H9 (cell line): Measurements from ENCODE around the gene KCND1. TPM values are rescaled to one million over a fixed set of nuclear protein-coding genes. Genes with fewer than 3 reads are reported as not detected.

ENCODE experiments used
- DNase-seq: peaks from one replicate; pipeline ENCODE4 v3.0.0-alpha.2; 2017
- H2AFZ ChIP-seq: one replicate; pipeline ENCODE4 v1.6.1; 2013; ENCODE audit warnings: mild to moderate bottlenecking, low read length, control low read depth, moderate library complexity
- H2AK5ac ChIP-seq: 2 replicates; pipeline ENCODE4 v1.6.1; 2013; ENCODE audit warnings: low read length, control low read depth, mixed read lengths; ENCODE audit not compliant: insufficient read length
- H2BK120ac ChIP-seq: one replicate; pipeline ENCODE4 v1.6.1; 2013; ENCODE audit warnings: low read depth, mild to moderate bottlenecking, low read length, control low read depth, inconsistent platforms; ENCODE audit not compliant: poor library complexity, severe bottlenecking
- H2BK12ac ChIP-seq: 2 replicates; pipeline ENCODE4 v1.6.1; 2013; ENCODE audit warnings: low read length, control low read depth, mixed read lengths, low read depth; ENCODE audit not compliant: insufficient read length
- H2BK15ac ChIP-seq: 2 replicates; pipeline ENCODE4 v1.6.1; 2013; ENCODE audit warnings: low read depth, low read length, control low read depth
- H2BK20ac ChIP-seq: one replicate; pipeline ENCODE4 v1.6.1; 2013; ENCODE audit warnings: low read depth, mild to moderate bottlenecking, low read length, control low read depth, inconsistent platforms; ENCODE audit not compliant: poor library complexity, severe bottlenecking
- H2BK5ac ChIP-seq: 2 replicates; pipeline ENCODE4 v1.6.1; 2013; ENCODE audit warnings: low read length, control low read depth, mixed read lengths; ENCODE audit not compliant: insufficient read length
- H3K14ac ChIP-seq: 2 replicates; pipeline ENCODE4 v1.6.1; 2013; ENCODE audit warnings: low read length, control low read depth; ENCODE audit not compliant: insufficient read depth
- H3K18ac ChIP-seq: 2 replicates; pipeline ENCODE4 v1.6.1; 2013; ENCODE audit warnings: low read depth, mild to moderate bottlenecking, mixed read lengths, low read length, control low read depth; ENCODE audit not compliant: insufficient read length
- H3K23ac ChIP-seq: 2 replicates; pipeline ENCODE4 v1.6.1; 2013; ENCODE audit warnings: low read length, control low read depth, mixed read lengths, low read depth; ENCODE audit not compliant: insufficient read length
- H3K23me2 ChIP-seq: 2 replicates; pipeline ENCODE4 v1.6.1; 2013; ENCODE audit warnings: low read depth, mild to moderate bottlenecking, mixed read lengths, low read length, control low read depth; ENCODE audit not compliant: insufficient read length, poor library complexity, severe bottlenecking
- H3K27ac ChIP-seq: 2 replicates; pipeline ENCODE4 v1.5.1; 2013; ENCODE audit warnings: low read length, control low read depth, mixed read lengths, low read depth; ENCODE audit not compliant: insufficient read length
- H3K27me3 ChIP-seq: 2 replicates; pipeline ENCODE4 v1.6.1; 2013; ENCODE audit warnings: low read length, control low read depth, inconsistent platforms; ENCODE audit not compliant: insufficient read depth
- H3K4ac ChIP-seq: 2 replicates; pipeline ENCODE4 v1.6.1; 2013; ENCODE audit warnings: low read depth, mild to moderate bottlenecking, control low read depth, inconsistent platforms, low read length, moderate library complexity
- H3K4me1 ChIP-seq: 2 replicates; pipeline ENCODE4 v1.6.1; 2013; ENCODE audit warnings: low read length, control low read depth, inconsistent platforms; ENCODE audit not compliant: insufficient read depth
- H3K4me2 ChIP-seq: 2 replicates; pipeline ENCODE4 v1.6.1; 2013; ENCODE audit warnings: low read length, control low read depth, mixed read lengths; ENCODE audit not compliant: insufficient read length, insufficient read depth
- H3K56ac ChIP-seq: 2 replicates; pipeline ENCODE4 v1.6.1; 2013; ENCODE audit warnings: low read depth, mild to moderate bottlenecking, mixed read lengths, low read length, control low read depth; ENCODE audit not compliant: insufficient read length
- H3K79me1 ChIP-seq: 2 replicates; pipeline ENCODE4 v1.6.1; 2013; ENCODE audit warnings: low read depth, mild to moderate bottlenecking, moderate library complexity, low read length, control low read depth, inconsistent platforms; ENCODE audit not compliant: insufficient read depth, poor library complexity, severe bottlenecking
- H3K79me2 ChIP-seq: 2 replicates; pipeline ENCODE4 v1.6.1; 2013; ENCODE audit warnings: low read length, control low read depth, inconsistent platforms; ENCODE audit not compliant: insufficient read depth
- H3K9ac ChIP-seq: 2 replicates; pipeline ENCODE4 v1.6.1; 2013; ENCODE audit warnings: low read length, control low read depth, mixed read lengths; ENCODE audit not compliant: insufficient read length; ENCODE audit errors: extremely low read depth
- H3K9me3 ChIP-seq: one replicate; pipeline ENCODE4 v1.6.1; 2013; ENCODE audit warnings: low read depth, low read length, inconsistent platforms; ENCODE audit not compliant: control insufficient read depth
- H3T11ph ChIP-seq: one replicate; pipeline ENCODE4 v1.6.1; 2013; ENCODE audit warnings: mild to moderate bottlenecking, low read length, control low read depth, inconsistent platforms
- H4K20me1 ChIP-seq: one replicate; pipeline ENCODE4 v1.6.1; 2013; ENCODE audit not compliant: control insufficient read depth, insufficient read length, insufficient read depth
- H4K5ac ChIP-seq: 2 replicates; pipeline ENCODE4 v1.6.1; 2013; ENCODE audit warnings: low read depth, mild to moderate bottlenecking, mixed read lengths, low read length, control low read depth; ENCODE audit not compliant: insufficient read length
- H4K8ac ChIP-seq: replicated peaks from 2 replicates; pipeline ENCODE4 v1.6.1; 2013; ENCODE audit warnings: low read length, control low read depth, mixed read lengths, low read depth; ENCODE audit not compliant: insufficient read length
- H4K91ac ChIP-seq: 2 replicates; pipeline ENCODE4 v1.6.1; 2013; ENCODE audit warnings: low read depth, mild to moderate bottlenecking, moderate library complexity, mixed read lengths, low read length, control low read depth; ENCODE audit not compliant: insufficient read length
- H3K27ac Mint-ChIP-seq, 3 experiments: 2 replicates in 2 of 3; 3 replicates in 1 of 3; pipeline ENCODE4 v1.8.0; 2020 to 2021; ENCODE audit warnings: mixed read lengths in 3 of 3, mild to moderate bottlenecking in 1 of 3, moderate library complexity in 1 of 3
- H3K27me3 Mint-ChIP-seq: 2 replicates; pipeline ENCODE4 v1.8.0; 2021; ENCODE audit warnings: low read depth, mild to moderate bottlenecking, moderate library complexity, mixed read lengths
- H3K36me3 Mint-ChIP-seq, 3 experiments: 2 replicates in 2 of 3; 3 replicates in 1 of 3; pipeline ENCODE4 v1.8.0; 2020 to 2021; ENCODE audit warnings: low read depth in 3 of 3, mixed read lengths in 3 of 3; ENCODE audit not compliant: insufficient read depth in 1 of 3
- H3K4me1 Mint-ChIP-seq, 2 experiments: 2 replicates each; pipeline ENCODE4 v1.8.0; 2020; ENCODE audit warnings: mixed read lengths in 2 of 2
- H3K4me3 Mint-ChIP-seq, 2 experiments: 2 replicates in 1 of 2; 3 replicates in 1 of 2; pipeline ENCODE4 v1.8.0; 2020 to 2021; ENCODE audit warnings: mild to moderate bottlenecking in 2 of 2, mixed read lengths in 2 of 2, moderate library complexity in 1 of 2
- H3K9me3 Mint-ChIP-seq, 2 experiments: 2 replicates in 1 of 2; 3 replicates in 1 of 2; pipeline ENCODE4 v1.8.0; 2020; ENCODE audit warnings: mild to moderate bottlenecking in 2 of 2, mixed read lengths in 2 of 2, moderate library complexity in 1 of 2
- WGBS: extraction: QIAGEN DNeasy Blood & Tissue Kit; methylation state at CpG from one replicate; pipeline ENCODE4 v1.1.7; 2013; ENCODE audit warnings: missing lambda C conversion rate, low lambda C conversion rate, mixed read lengths; ENCODE audit not compliant: insufficient read length; ENCODE audit errors: extremely low coverage; 5-methylcytosine and 5-hydroxymethylcytosine counted together
- total RNA-seq: library from RNA; stranded (reverse); gene quantifications from 2 replicates; pipeline ENCODE4 v1.2.1, GENCODE V29; 2021
- TF ChIP-seq, protein P1 (sequence below): fragments of 200-600 bp; sonication (generic); conservative IDR thresholded peaks from 3 replicates; pipeline ENCODE4 v1.8.0; 2021; ENCODE audit warnings: antibody characterized with exemption, mild to moderate bottlenecking

KCND1 gene
- total RNA-seq, 1 experiment from 2014 or later: 5.7 TPM

DNA sequence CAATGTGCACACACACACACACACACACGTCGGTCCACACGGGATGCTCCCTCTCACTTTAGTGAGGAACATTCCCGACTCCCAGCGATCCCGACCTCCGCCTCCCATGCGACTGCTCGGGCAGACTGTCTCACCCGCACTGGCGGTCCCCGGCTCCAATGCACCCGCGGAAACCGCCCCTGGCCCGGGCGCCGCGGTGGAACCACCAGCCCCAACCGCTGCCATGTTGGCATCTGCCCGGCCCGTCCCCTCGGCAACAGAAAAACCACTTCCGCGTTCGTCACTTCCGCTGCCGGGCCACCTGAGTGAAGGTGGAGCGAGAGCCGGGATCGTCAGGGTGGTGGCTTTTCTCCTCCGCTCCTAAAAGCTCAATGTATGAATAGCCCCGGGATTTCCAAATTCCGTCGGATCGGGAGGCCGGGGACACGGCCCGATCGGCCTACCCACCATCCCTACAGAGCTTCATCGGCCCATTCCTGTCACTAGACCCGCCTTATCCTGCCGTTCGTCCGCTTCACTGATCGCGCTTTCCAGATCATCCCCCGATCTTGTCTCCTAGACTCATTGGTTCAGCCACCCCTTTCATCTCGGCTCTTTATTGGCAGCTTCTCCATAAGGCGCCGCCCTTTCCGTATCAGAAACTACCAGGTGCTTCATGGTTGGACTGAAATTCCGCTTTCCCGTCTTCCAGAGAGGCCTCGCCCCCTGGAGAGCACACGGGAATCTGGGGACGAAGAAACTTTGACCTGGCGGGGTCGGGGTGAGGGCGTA is 60.0 kb downstream of the KCND1 start, which contains the start of gene SLC35A2:
TSS of gene SLC35A2 (minus strand) at position 235 of the 771 bp plus-strand sequence. CDS start at position 225, 10 bp downstream.
- Histone ChIP-seq H3K9me3 (no peaks in the 10 kb centered on the region), H2AK5ac (no peak within 1 kb of the TSS), H2BK5ac (peak within 1 kb of the TSS; percentile 9), H3K4ac (no peak within 1 kb of the TSS), H2BK120ac (no peak within 1 kb of the TSS), H4K8ac (no peak within 1 kb of the TSS), H2AFZ (no peak within 1 kb of the TSS), H3K23ac (no peak within 1 kb of the TSS), H4K91ac (no peak within 1 kb of the TSS), H3K9ac (peak within 1 kb of the TSS; percentile 58), H3K4me1 (no peaks in the 10 kb centered on the region), H2BK12ac (no peak within 1 kb of the TSS), H3K14ac (no peak within 1 kb of the TSS; the same call in 1 of the 2 replicates), H2BK20ac (no peak within 1 kb of the TSS), H3T11ph (no peak within 1 kb of the TSS), H3K56ac (no peak within 1 kb of the TSS), H3K79me2 (peaks cover 10% of the 10 kb centered on the region; the same call in 1 of the 2 replicates), H4K5ac (no peak within 1 kb of the TSS), H3K4me2 (peak within 1 kb of the TSS; percentile 48), H4K20me1 (no peaks in the 10 kb centered on the region), H3K23me2 (no peaks in the 10 kb centered on the region), H3K79me1 (peaks cover 4% of the 10 kb centered on the region), H3K18ac (peak within 1 kb of the TSS; percentile 22), H3K27ac (peak within 1 kb of the TSS; percentile 47), H3K27me3 (no peaks in the 10 kb centered on the region), H2BK15ac (no peak within 1 kb of the TSS)
- Mint-ChIP-seq H3K4me3 (peak within 1 kb of the TSS; percentile 87 to 94), H3K4me1 (peaks cover 16 to 41% of the 10 kb centered on the region in 2 experiments), H3K27ac (peak within 1 kb of the TSS; percentile 90 to 98 (median 95)), H3K9me3 (peaks cover 66 to 74% of the 10 kb centered on the region in 2 experiments), H3K27me3 (peaks cover 3% of the 10 kb centered on the region), H3K36me3 (peaks cover 35 to 49% (median 48%) of the 10 kb centered on the region in 3 experiments)
- DNase-seq: peak; percentile 86
- TF ChIP-seq, protein P1, sequence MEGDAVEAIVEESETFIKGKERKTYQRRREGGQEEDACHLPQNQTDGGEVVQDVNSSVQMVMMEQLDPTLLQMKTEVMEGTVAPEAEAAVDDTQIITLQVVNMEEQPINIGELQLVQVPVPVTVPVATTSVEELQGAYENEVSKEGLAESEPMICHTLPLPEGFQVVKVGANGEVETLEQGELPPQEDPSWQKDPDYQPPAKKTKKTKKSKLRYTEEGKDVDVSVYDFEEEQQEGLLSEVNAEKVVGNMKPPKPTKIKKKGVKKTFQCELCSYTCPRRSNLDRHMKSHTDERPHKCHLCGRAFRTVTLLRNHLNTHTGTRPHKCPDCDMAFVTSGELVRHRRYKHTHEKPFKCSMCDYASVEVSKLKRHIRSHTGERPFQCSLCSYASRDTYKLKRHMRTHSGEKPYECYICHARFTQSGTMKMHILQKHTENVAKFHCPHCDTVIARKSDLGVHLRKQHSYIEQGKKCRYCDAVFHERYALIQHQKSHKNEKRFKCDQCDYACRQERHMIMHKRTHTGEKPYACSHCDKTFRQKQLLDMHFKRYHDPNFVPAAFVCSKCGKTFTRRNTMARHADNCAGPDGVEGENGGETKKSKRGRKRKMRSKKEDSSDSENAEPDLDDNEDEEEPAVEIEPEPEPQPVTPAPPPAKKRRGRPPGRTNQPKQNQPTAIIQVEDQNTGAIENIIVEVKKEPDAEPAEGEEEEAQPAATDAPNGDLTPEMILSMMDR: no peak
- no CpG with 5 or more reads among the region's 60 CpGs for WGBS

Other genes starting within 250 kb of the KCND1 start
- not detected in 2 replicates for gene GLOD5, start 210.1 kb downstream of the KCND1 start, total RNA-seq
- gene GATA1, start 185.3 kb downstream of the KCND1 start, total RNA-seq: not detected in 2 replicates
- 52.8 and 57.9 TPM in 2 replicates for gene HDAC6, start 169.8 kb downstream of the KCND1 start, total RNA-seq
- 0.18 TPM in 1 of 2 replicates, not detected in the other for gene ERAS, start 145.3 kb downstream of the KCND1 start, total RNA-seq
- gene PCSK1N, start 136.2 kb downstream of the KCND1 start, total RNA-seq: 3.9 and 4.0 TPM in 2 replicates
- 89.0 and 89.7 TPM in 2 replicates for gene TIMM17B, start 74.1 kb downstream of the KCND1 start, total RNA-seq
- gene PQBP1, start 73.9 kb downstream of the KCND1 start, total RNA-seq: 87.5 and 87.9 TPM in 2 replicates
- 29.1 and 32.9 TPM in 2 replicates for gene SLC35A2, start 60.2 kb downstream of the KCND1 start, total RNA-seq
- gene PIM2, start 52.8 kb downstream of the KCND1 start, total RNA-seq: 154 and 163 TPM in 2 replicates
- 62.5 and 62.6 TPM in 2 replicates for gene OTUD5, start 14.2 kb downstream of the KCND1 start, total RNA-seq
- gene GRIPAP1, start 30.4 kb upstream of the KCND1 start, total RNA-seq: 70.1 and 71.8 TPM in 2 replicates
- gene TFE3, start 71.5 kb upstream of the KCND1 start, total RNA-seq: 58.9 and 59.8 TPM in 2 replicates
- 14.5 and 15.7 TPM in 2 replicates for gene CCDC120, start 87.2 kb upstream of the KCND1 start, total RNA-seq
- gene PRAF2, start 102.2 kb upstream of the KCND1 start, total RNA-seq: 12.2 and 13.4 TPM in 2 replicates
- gene WDR45, start 108.0 kb upstream of the KCND1 start, total RNA-seq: 31.5 and 35.8 TPM in 2 replicates
- 15.8 and 17.1 TPM in 2 replicates for gene GPKOW, start 151.9 kb upstream of the KCND1 start, total RNA-seq
- 1.3 and 1.9 TPM in 2 replicates for gene MAGIX, start 190.9 kb upstream of the KCND1 start, total RNA-seq
- 11.7 and 12.1 TPM in 2 replicates for gene PLP2, start 200.1 kb upstream of the KCND1 start, total RNA-seq
- 9.7 and 12.2 TPM in 2 replicates for gene PRICKLE3, start 214.5 kb upstream of the KCND1 start, total RNA-seq
- gene SYP, start 228.3 kb upstream of the KCND1 start, total RNA-seq: 1.8 and 2.1 TPM in 2 replicates